ENCODE results near the gene CCDC171.

The CCDC171 gene

GRCh38 chr9:16010221-16010620 is 457.4 kb downstream of the CCDC171 start:
- no peak for DNase-seq

GRCh38 chr9:16012621-16013020 is 459.8 kb downstream of the CCDC171 start:
- DNase-seq: no peak

GRCh38 chr9:16013366-16013765 is 460.5 kb downstream of the CCDC171 start:
- DNase-seq: no peak

GRCh38 chr9:16013826-16014225 is 461.0 kb downstream of the CCDC171 start:
- no peak for DNase-seq

- DNase-seq: no peak
These were observed 469.4 kb downstream of the CCDC171 start for GRCh38 chr9:16022228-16022627.

GRCh38 chr9:16023446-16023845 is 470.6 kb downstream of the CCDC171 start:
- DNase-seq: no peak
